ENCODE data around the gene SHMT1. TPM values are rescaled to one million over a fixed set of nuclear protein-coding genes. Genes with fewer than 3 reads are reported as not detected.
"Not testable (repeated sequence)": the region's sequence is repeated elsewhere in the genome, so short reads cannot be mapped to it uniquely, and the experiment has no call there.

The SHMT1 gene
- 10 to 100 TPM; 58.7 to 61.0 TPM for total RNA-seq

GRCh38 chr17:18363101-18364049 lies at the start of gene SHMT1:
Gene SHMT1, minus strand, starts transcription at chr17:18363550. Its CDS starts 7,569 bp downstream, at chr17:18355981.
- Mint-ChIP-seq H3K27ac (peak within 1 kb of the TSS; percentile 66), H3K4me3 (peak within 1 kb of the TSS; percentile 87), H3K9me3 (ENCODE audit: low read depth) (no peaks in the 10 kb centered on the region), H3K27me3 (no peaks in the 10 kb centered on the region), H3K36me3 (ENCODE audit: low read depth) (peaks cover 14% of the 10 kb centered on the region), H3K4me1 (peaks cover 12% of the 10 kb centered on the region)
- ATAC-seq (peak; percentile 100), DNase-seq (peak; percentile 95)
- ChIA-PET POLR2A (no interaction called here), CTCF (interaction anchor here (0.7 to 1.0 kb wide), 2 partner anchors 12 to 27 kb away, joined by 3 read pairs; no protein-coding TSS in a partner anchor)
- intact Hi-C loops (cut with DNase I, micrococcal nuclease), result loop anchor here (1.0 to 5.0 kb wide), 5 partner anchors 41 to 180 kb away; partner anchors contain the start of genes ALKBH5 (in 1 of the 2), LLGL1 (in 1 of the 2), MIEF2 (in 1 of the 2) and SMCR8 (in 1 of the 2)

GRCh38 chr17:18412001-18412538 lies 48.7 kb upstream of the SHMT1 start:
- H3K36me3 Mint-ChIP-seq (ENCODE audit: low read depth); H3K4me3 Mint-ChIP-seq; H3K9me3 Mint-ChIP-seq (ENCODE audit: low read depth); CTCF ChIA-PET; DNase-seq; POLR2A ChIA-PET; H3K27me3 Mint-ChIP-seq; H3K27ac Mint-ChIP-seq: not testable (repeated sequence)
- peak; percentile 98 for ATAC-seq
- intact Hi-C loops (cut with DNase I, micrococcal nuclease), result loop anchor here in 1 of 2 experiments (5.0 kb wide), 1 partner anchor 45 kb away; no protein-coding TSS in a partner anchor
- H3K4me1 Mint-ChIP-seq, result peaks cover 18% of the 10 kb centered on the region

GRCh38 chr17:18411377-18411864 lies 48.1 kb upstream of the SHMT1 start:
- CTCF ChIA-PET; H3K36me3 Mint-ChIP-seq (ENCODE audit: low read depth); POLR2A ChIA-PET; H3K27me3 Mint-ChIP-seq; H3K9me3 Mint-ChIP-seq (ENCODE audit: low read depth): not testable (repeated sequence)
- Mint-ChIP-seq H3K4me1 (peaks cover 18% of the 10 kb centered on the region), H3K27ac (peak overlapping the region; percentile 92), H3K4me3 (peak overlapping the region; percentile 93)
- DNase-seq (peak; percentile 36), ATAC-seq (peak; percentile 51)
- intact Hi-C loops (cut with DNase I, micrococcal nuclease), result loop anchor here in 1 of 2 experiments (5.0 kb wide), 1 partner anchor 44 kb away; no protein-coding TSS in a partner anchor

- ATAC-seq; POLR2A ChIA-PET; CTCF ChIA-PET; H3K36me3 Mint-ChIP-seq (ENCODE audit: low read depth); H3K27me3 Mint-ChIP-seq; H3K9me3 Mint-ChIP-seq (ENCODE audit: low read depth); DNase-seq: not testable (repeated sequence)
- Mint-ChIP-seq H3K4me3 (peak overlapping the region; percentile 93), H3K4me1 (peaks cover 18% of the 10 kb centered on the region), H3K27ac (peak overlapping the region; percentile 63)
- intact Hi-C loops (cut with DNase I, micrococcal nuclease), result loop anchor here in 1 of 2 experiments (5.0 kb wide), 1 partner anchor 43 kb away; no protein-coding TSS in a partner anchor
These were observed 47.4 kb upstream of the SHMT1 start for GRCh38 chr17:18410736-18411135.

- peaks cover 18% of the 10 kb centered on the region for H3K4me1 Mint-ChIP-seq
- intact Hi-C loops (cut with DNase I, micrococcal nuclease); CTCF ChIA-PET; H3K4me3 Mint-ChIP-seq; ATAC-seq; H3K27ac Mint-ChIP-seq; H3K27me3 Mint-ChIP-seq; H3K9me3 Mint-ChIP-seq (ENCODE audit: low read depth); DNase-seq; H3K36me3 Mint-ChIP-seq (ENCODE audit: low read depth); POLR2A ChIA-PET: not testable (repeated sequence)
These were observed 46.0 kb upstream of the SHMT1 start for GRCh38 chr17:18409321-18409720.

GRCh38 chr17:18408906-18409305 lies 45.6 kb upstream of the SHMT1 start:
- ATAC-seq; H3K9me3 Mint-ChIP-seq (ENCODE audit: low read depth); H3K36me3 Mint-ChIP-seq (ENCODE audit: low read depth); CTCF ChIA-PET; H3K27ac Mint-ChIP-seq; DNase-seq; H3K27me3 Mint-ChIP-seq; H3K4me3 Mint-ChIP-seq; intact Hi-C loops (cut with DNase I, micrococcal nuclease); POLR2A ChIA-PET: not testable (repeated sequence)
- peaks cover 18% of the 10 kb centered on the region for H3K4me1 Mint-ChIP-seq

- H3K4me3 Mint-ChIP-seq; DNase-seq; H3K27ac Mint-ChIP-seq; H3K4me1 Mint-ChIP-seq; POLR2A ChIA-PET; CTCF ChIA-PET; intact Hi-C loops (cut with DNase I, micrococcal nuclease); H3K27me3 Mint-ChIP-seq; H3K9me3 Mint-ChIP-seq (ENCODE audit: low read depth); H3K36me3 Mint-ChIP-seq (ENCODE audit: low read depth); ATAC-seq: not testable (repeated sequence)
These were observed 40.3 kb upstream of the SHMT1 start for GRCh38 chr17:18403604-18404003.

- H3K27me3 Mint-ChIP-seq; POLR2A ChIA-PET; H3K27ac Mint-ChIP-seq; ATAC-seq; intact Hi-C loops (cut with DNase I, micrococcal nuclease); H3K4me3 Mint-ChIP-seq; DNase-seq; H3K9me3 Mint-ChIP-seq (ENCODE audit: low read depth); H3K36me3 Mint-ChIP-seq (ENCODE audit: low read depth); H3K4me1 Mint-ChIP-seq; CTCF ChIA-PET: not testable (repeated sequence)
These were observed 39.8 kb upstream of the SHMT1 start for GRCh38 chr17:18403166-18403565.

- H3K27me3 Mint-ChIP-seq; DNase-seq; H3K4me3 Mint-ChIP-seq; H3K36me3 Mint-ChIP-seq (ENCODE audit: low read depth); intact Hi-C loops (cut with DNase I, micrococcal nuclease); POLR2A ChIA-PET; H3K9me3 Mint-ChIP-seq (ENCODE audit: low read depth); H3K4me1 Mint-ChIP-seq; CTCF ChIA-PET; ATAC-seq; H3K27ac Mint-ChIP-seq: not testable (repeated sequence)
These were observed 38.7 kb upstream of the SHMT1 start for GRCh38 chr17:18401872-18402590.

- H3K27ac Mint-ChIP-seq; POLR2A ChIA-PET; H3K9me3 Mint-ChIP-seq (ENCODE audit: low read depth); H3K27me3 Mint-ChIP-seq; CTCF ChIA-PET; DNase-seq; intact Hi-C loops (cut with DNase I, micrococcal nuclease); H3K4me3 Mint-ChIP-seq; H3K4me1 Mint-ChIP-seq; H3K36me3 Mint-ChIP-seq (ENCODE audit: low read depth): not testable (repeated sequence)
- ATAC-seq, result peak; percentile 60
These were observed 25.4 kb upstream of the SHMT1 start for GRCh38 chr17:18388728-18389127.

- H3K36me3 Mint-ChIP-seq (ENCODE audit: low read depth); H3K9me3 Mint-ChIP-seq (ENCODE audit: low read depth); H3K4me1 Mint-ChIP-seq; H3K27ac Mint-ChIP-seq; H3K27me3 Mint-ChIP-seq; POLR2A ChIA-PET; ATAC-seq; intact Hi-C loops (cut with DNase I, micrococcal nuclease); CTCF ChIA-PET; DNase-seq; H3K4me3 Mint-ChIP-seq: not testable (repeated sequence)
These were observed 24.9 kb upstream of the SHMT1 start for GRCh38 chr17:18388266-18388665.
